ENCODE measurements around the gene GIPC1.
"Not testable (repeated sequence)": the region's sequence is repeated elsewhere in the genome, so short reads cannot be mapped to it uniquely, and the experiment has no call there.

Gene GIPC1

GRCh38 chr19:14519245-14519859 is 23.4 kb upstream of the GIPC1 start:
- in situ Hi-C loops (cut with MboI; ENCODE audit: low sequenced_read_pairs) = no loop called here

- in situ Hi-C loops (cut with MboI; ENCODE audit: low sequenced_read_pairs) = no loop called here
Observed at GRCh38 chr19:14517840-14518505, 22.0 kb upstream of the GIPC1 start, which contains the start of gene DNAJB1. DNAJB1 (minus strand) TSS chr19:14518397; CDS start chr19:14518349, 48 bp downstream.

- in situ Hi-C loops (cut with MboI; ENCODE audit: low sequenced_read_pairs) = no loop called here
Observed at GRCh38 chr19:14517446-14517839, 21.5 kb upstream of the GIPC1 start.

GRCh38 chr19:14516746-14517438 is 21.0 kb upstream of the GIPC1 start:
- in situ Hi-C loops (cut with MboI; ENCODE audit: low sequenced_read_pairs) = no loop called here

GRCh38 chr19:14516048-14516534 is 20.2 kb upstream of the GIPC1 start:
- in situ Hi-C loops (cut with MboI; ENCODE audit: low sequenced_read_pairs) = no loop called here

- in situ Hi-C loops (cut with MboI; ENCODE audit: low sequenced_read_pairs) = no loop called here
Observed at GRCh38 chr19:14515501-14516047, 19.6 kb upstream of the GIPC1 start.

- in situ Hi-C loops (cut with MboI; ENCODE audit: low sequenced_read_pairs) = no loop called here
Observed at GRCh38 chr19:14514215-14514863, 18.4 kb upstream of the GIPC1 start.

GRCh38 chr19:14512406-14512961 is 16.6 kb upstream of the GIPC1 start:
- in situ Hi-C loops (cut with MboI; ENCODE audit: low sequenced_read_pairs) = no loop called here

- in situ Hi-C loops (cut with MboI; ENCODE audit: low sequenced_read_pairs) = no loop called here
Observed at GRCh38 chr19:14511229-14511593, 15.3 kb upstream of the GIPC1 start.

- in situ Hi-C loops (cut with MboI; ENCODE audit: low sequenced_read_pairs) = no loop called here
Observed at GRCh38 chr19:14510311-14511228, 14.6 kb upstream of the GIPC1 start.

- in situ Hi-C loops (cut with MboI; ENCODE audit: low sequenced_read_pairs) = no loop called here
Observed at GRCh38 chr19:14507704-14508542, 12.0 kb upstream of the GIPC1 start.

- in situ Hi-C loops (cut with MboI; ENCODE audit: low sequenced_read_pairs) = no loop called here
Observed at GRCh38 chr19:14505488-14506239, 9.7 kb upstream of the GIPC1 start.

- in situ Hi-C loops (cut with MboI; ENCODE audit: low sequenced_read_pairs) = not testable (repeated sequence)
Observed at GRCh38 chr19:14504575-14504974, 8.6 kb upstream of the GIPC1 start.

- in situ Hi-C loops (cut with MboI; ENCODE audit: low sequenced_read_pairs) = no loop called here
Observed at GRCh38 chr19:14503285-14503684, 7.4 kb upstream of the GIPC1 start.

- in situ Hi-C loops (cut with MboI; ENCODE audit: low sequenced_read_pairs) = no loop called here
Observed at GRCh38 chr19:14502334-14503092, 6.6 kb upstream of the GIPC1 start.

GRCh38 chr19:14497228-14497921 is 1.4 kb upstream of the GIPC1 start:
- in situ Hi-C loops (cut with MboI; ENCODE audit: low sequenced_read_pairs) = no loop called here

- in situ Hi-C loops (cut with MboI; ENCODE audit: low sequenced_read_pairs) = no loop called here
Observed at GRCh38 chr19:14496834-14497227, 904 bp upstream of the GIPC1 start.
